ENCODE measurements around the gene CCRL2. TPM values are rescaled to one million over a fixed set of nuclear protein-coding genes. Genes with fewer than 3 reads are reported as not detected.

Gene CCRL2
- total and polyA plus RNA-seq, 2 donors (not counting 1 experiment from before 2014, with no cell fraction given) = 2.6 to 3.3 TPM

DNA sequence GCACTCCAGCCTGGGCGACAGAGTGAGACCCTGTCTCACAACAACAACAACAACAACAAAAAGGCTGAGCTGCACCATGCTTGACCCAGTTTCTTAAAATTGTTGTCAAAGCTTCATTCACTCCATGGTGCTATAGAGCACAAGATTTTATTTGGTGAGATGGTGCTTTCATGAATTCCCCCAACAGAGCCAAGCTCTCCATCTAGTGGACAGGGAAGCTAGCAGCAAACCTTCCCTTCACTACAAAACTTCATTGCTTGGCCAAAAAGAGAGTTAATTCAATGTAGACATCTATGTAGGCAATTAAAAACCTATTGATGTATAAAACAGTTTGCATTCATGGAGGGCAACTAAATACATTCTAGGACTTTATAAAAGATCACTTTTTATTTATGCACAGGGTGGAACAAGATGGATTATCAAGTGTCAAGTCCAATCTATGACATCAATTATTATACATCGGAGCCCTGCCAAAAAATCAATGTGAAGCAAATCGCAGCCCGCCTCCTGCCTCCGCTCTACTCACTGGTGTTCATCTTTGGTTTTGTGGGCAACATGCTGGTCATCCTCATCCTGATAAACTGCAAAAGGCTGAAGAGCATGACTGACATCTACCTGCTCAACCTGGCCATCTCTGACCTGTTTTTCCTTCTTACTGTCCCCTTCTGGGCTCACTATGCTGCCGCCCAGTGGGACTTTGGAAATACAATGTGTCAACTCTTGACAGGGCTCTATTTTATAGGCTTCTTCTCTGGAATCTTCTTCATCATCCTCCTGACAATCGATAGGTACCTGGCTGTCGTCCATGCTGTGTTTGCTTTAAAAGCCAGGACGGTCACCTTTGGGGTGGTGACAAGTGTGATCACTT, 34.3 kb upstream of the CCRL2 start:
- peaks cover 36% of the 10 kb centered on the region for H3K4me1 Mint-ChIP-seq
- 97% methylated on average over 6 of the region's 9 CpGs for WGBS (ENCODE audit: insufficient coverage)

More for the DNA sequence above, 34.3 kb upstream of the CCRL2 start:
- H3K4me3 ChIP-seq (ENCODE audit: control extremely low read depth in 1 of 5, extremely low read depth in 1 of 5, insufficient read depth in 1 of 5, low read depth in 2 of 5, low read length in 4 of 5) = no peak overlapping the region
- Mint-ChIP-seq H3K27ac (no peak overlapping the region), H3K9me3 (ENCODE audit: insufficient read depth) (no peaks in the 10 kb centered on the region), H3K27me3 (peaks cover 3% of the 10 kb centered on the region), H3K4me3 (no peak overlapping the region)
- H3K79me2 ChIP-seq (ENCODE audit: control insufficient read depth, insufficient read depth, low read length) = no peaks in the 10 kb centered on the region
- peaks cover 12 to 19% of the 10 kb centered on the region in 2 donors for H3K4me1 ChIP-seq (ENCODE audit: control insufficient read depth in 2 of 2, insufficient read depth in 2 of 2, low read length in 2 of 2)
- H2AFZ ChIP-seq (ENCODE audit: insufficient read depth, low read depth, low read length, poor library complexity, severe bottlenecking) = no peak overlapping the region
- no peaks in the 10 kb centered on the region for H3K36me3 ChIP-seq (replicated peaks in 1 of 2; ENCODE audit: control extremely low read depth in 1 of 2, control insufficient read depth in 1 of 2, extremely low read depth in 1 of 2, insufficient read depth in 2 of 2, low read length in 1 of 2)
- peaks cover 0 to 2% (median 0%) of the 10 kb centered on the region in 4 experiments for H3K27me3 ChIP-seq (replicated peaks in 1 of 4; ENCODE audit: control extremely low read depth in 1 of 4, control insufficient read depth in 3 of 4, insufficient read depth in 4 of 4, low read length in 3 of 4)
- ChIA-PET POLR2A (no interaction called here), CTCF (interaction anchor here (0.7 to 13.1 kb wide), 8 partner anchors 10 to 434 kb away, joined by 3 to 233 read pairs (median 46); partner anchors contain the start of gene CCR1)
- DNase-seq = peak; percentile 41
- TF ChIP-seq, protein P1, sequence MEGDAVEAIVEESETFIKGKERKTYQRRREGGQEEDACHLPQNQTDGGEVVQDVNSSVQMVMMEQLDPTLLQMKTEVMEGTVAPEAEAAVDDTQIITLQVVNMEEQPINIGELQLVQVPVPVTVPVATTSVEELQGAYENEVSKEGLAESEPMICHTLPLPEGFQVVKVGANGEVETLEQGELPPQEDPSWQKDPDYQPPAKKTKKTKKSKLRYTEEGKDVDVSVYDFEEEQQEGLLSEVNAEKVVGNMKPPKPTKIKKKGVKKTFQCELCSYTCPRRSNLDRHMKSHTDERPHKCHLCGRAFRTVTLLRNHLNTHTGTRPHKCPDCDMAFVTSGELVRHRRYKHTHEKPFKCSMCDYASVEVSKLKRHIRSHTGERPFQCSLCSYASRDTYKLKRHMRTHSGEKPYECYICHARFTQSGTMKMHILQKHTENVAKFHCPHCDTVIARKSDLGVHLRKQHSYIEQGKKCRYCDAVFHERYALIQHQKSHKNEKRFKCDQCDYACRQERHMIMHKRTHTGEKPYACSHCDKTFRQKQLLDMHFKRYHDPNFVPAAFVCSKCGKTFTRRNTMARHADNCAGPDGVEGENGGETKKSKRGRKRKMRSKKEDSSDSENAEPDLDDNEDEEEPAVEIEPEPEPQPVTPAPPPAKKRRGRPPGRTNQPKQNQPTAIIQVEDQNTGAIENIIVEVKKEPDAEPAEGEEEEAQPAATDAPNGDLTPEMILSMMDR (IDR thresholded peaks at IDR 0.05) = peak; percentile 61
- no peak for TF ChIP-seq EZH2 (IDR thresholded peaks at IDR 0.05; ENCODE audit: borderline replicate concordance, insufficient read depth, low read depth, low read length, poor library complexity, severe bottlenecking)
- H3K9ac ChIP-seq (ENCODE audit: low read length) = no peak overlapping the region
- H3K9me3 ChIP-seq (ENCODE audit: control extremely low read depth in 1 of 3, control insufficient read depth in 2 of 3, insufficient read depth in 1 of 3, low read length in 2 of 3) = no peaks in the 10 kb centered on the region
- peak; percentile 32 for ATAC-seq (ENCODE audit: low read depth)
- no peak overlapping the region for H3K4me2 ChIP-seq (replicated peaks; ENCODE audit: low read depth, low read length, poor library complexity, severe bottlenecking)
- no peak overlapping the region for H3K27ac ChIP-seq (ENCODE audit: low read length in 2 of 2)
- intact Hi-C loops (cut with micrococcal nuclease) = loop anchor here (1.0 kb wide), 1 partner anchor 96 kb away; no protein-coding TSS in a partner anchor
- H4K20me1 ChIP-seq (ENCODE audit: control insufficient read depth, insufficient read depth, low read length, poor library complexity, severe bottlenecking) = no peaks in the 10 kb centered on the region

All from B cell (primary cell).